ENCODE data around the gene GAREM1.

DNA sequence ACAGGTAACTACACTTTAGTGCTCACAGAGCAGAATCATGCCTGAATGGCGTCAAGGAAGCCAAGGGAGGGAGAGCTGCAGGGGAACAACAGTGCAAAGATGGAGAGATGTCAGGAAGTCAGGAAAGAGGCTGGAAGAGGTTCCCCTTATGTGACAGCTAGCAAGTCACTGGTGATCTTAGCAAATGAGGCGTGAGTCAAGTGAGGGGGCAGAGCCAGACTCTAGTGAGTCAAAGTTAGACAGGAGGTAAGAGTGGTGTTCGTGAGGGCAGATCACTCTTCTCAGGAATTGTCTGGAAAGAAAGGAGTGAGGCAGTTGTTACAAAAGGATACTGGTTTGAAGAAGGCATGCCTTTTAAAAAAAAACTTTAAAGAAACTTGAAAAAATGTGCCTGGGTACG lies 193.8 kb downstream of the GAREM1 start:
- TF ChIP-seq, protein P1, sequence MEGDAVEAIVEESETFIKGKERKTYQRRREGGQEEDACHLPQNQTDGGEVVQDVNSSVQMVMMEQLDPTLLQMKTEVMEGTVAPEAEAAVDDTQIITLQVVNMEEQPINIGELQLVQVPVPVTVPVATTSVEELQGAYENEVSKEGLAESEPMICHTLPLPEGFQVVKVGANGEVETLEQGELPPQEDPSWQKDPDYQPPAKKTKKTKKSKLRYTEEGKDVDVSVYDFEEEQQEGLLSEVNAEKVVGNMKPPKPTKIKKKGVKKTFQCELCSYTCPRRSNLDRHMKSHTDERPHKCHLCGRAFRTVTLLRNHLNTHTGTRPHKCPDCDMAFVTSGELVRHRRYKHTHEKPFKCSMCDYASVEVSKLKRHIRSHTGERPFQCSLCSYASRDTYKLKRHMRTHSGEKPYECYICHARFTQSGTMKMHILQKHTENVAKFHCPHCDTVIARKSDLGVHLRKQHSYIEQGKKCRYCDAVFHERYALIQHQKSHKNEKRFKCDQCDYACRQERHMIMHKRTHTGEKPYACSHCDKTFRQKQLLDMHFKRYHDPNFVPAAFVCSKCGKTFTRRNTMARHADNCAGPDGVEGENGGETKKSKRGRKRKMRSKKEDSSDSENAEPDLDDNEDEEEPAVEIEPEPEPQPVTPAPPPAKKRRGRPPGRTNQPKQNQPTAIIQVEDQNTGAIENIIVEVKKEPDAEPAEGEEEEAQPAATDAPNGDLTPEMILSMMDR (IDR thresholded peaks at IDR 0.05), result no peak
- TF ChIP-seq EZH2 (IDR thresholded peaks at IDR 0.05), result no peak

All from neural progenitor cell (in vitro differentiated cells).